A673 (cell line): Measurements from ENCODE around the gene RNF213.

Source experiments
- EZH2 ChIP-seq: fragments of 200-600 bp; sonication (generic); IDR thresholded peaks from 2 replicates; pipeline ENCODE4 v1.6.1; 2017; ENCODE audit warnings: borderline replicate concordance, low read depth, mild to moderate bottlenecking, mixed read lengths, antibody characterized with exemption, low read length; ENCODE audit not compliant: poor library complexity, severe bottlenecking
- TF ChIP-seq, protein P1 (sequence below): fragments of 300-800, 200-600 bp; sonication (generic); conservative IDR thresholded peaks from 2 replicates; pipeline ENCODE4 v1.5.1; 2017; ENCODE audit warnings: low read depth, mild to moderate bottlenecking, antibody characterized with exemption, low read length, moderate library complexity, mixed read lengths

DNA sequence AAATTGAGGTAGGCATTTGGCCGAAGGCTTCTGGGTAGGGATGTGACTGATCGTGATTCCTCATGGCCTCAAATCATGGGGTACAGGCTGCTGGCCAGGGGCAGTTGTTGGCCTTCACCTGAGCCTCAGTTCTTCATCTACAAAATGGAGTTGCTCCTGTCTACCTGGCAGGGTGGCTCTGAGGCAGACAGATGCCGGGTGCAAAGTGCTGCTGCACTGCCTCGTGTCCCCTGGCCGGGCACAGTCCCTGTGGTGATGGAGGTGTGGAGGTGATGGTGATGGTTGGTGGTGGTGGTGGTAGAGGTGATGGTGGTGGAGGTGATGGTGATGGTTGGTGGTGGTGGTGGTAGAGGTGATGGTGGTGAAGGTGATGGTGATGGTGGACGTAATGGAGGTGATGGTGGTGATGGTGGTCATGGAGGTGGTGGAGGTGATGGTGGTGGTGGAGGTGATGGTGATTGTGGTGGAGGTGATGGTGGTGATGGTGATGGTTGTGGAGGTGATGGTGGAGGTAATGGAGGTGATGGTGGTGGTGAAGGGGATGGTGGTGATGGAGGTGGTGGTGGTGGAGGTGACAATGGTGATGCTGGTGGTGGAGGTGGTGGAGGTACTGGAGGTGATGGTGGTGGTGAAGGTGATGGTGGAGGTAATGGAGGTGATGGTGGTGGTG is 52.6 kb downstream of the RNF213 start:
- TF ChIP-seq, protein P1, sequence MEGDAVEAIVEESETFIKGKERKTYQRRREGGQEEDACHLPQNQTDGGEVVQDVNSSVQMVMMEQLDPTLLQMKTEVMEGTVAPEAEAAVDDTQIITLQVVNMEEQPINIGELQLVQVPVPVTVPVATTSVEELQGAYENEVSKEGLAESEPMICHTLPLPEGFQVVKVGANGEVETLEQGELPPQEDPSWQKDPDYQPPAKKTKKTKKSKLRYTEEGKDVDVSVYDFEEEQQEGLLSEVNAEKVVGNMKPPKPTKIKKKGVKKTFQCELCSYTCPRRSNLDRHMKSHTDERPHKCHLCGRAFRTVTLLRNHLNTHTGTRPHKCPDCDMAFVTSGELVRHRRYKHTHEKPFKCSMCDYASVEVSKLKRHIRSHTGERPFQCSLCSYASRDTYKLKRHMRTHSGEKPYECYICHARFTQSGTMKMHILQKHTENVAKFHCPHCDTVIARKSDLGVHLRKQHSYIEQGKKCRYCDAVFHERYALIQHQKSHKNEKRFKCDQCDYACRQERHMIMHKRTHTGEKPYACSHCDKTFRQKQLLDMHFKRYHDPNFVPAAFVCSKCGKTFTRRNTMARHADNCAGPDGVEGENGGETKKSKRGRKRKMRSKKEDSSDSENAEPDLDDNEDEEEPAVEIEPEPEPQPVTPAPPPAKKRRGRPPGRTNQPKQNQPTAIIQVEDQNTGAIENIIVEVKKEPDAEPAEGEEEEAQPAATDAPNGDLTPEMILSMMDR, result no peak
- TF ChIP-seq EZH2, result no peak
